Chondrocyte (in vitro differentiated cells): ENCODE results near the gene CCDC57. TPM values are rescaled to one million over a fixed set of nuclear protein-coding genes. Genes with fewer than 3 reads are reported as not detected.

ENCODE experiments used
- DNase-seq: peaks from one replicate; pipeline ENCODE4 v3.0.0; 2021; ENCODE audit warnings: mixed read lengths, low spot score
- H3K27ac Mint-ChIP-seq: one replicate; pipeline ENCODE4 v1.8.0; 2021; ENCODE audit warnings: mild to moderate bottlenecking, moderate library complexity, mixed read lengths; ENCODE audit not compliant: unreplicated experiment
- H3K27me3 Mint-ChIP-seq: 2 replicates; pipeline ENCODE4 v1.8.0; 2021; ENCODE audit warnings: low read depth, mixed read lengths
- H3K36me3 Mint-ChIP-seq: 2 replicates; pipeline ENCODE4 v1.8.0; 2021; ENCODE audit warnings: low read depth, mixed read lengths
- H3K4me1 Mint-ChIP-seq: 2 replicates; pipeline ENCODE4 v1.8.0; 2021; ENCODE audit warnings: low read depth, mild to moderate bottlenecking, mixed read lengths
- H3K4me3 Mint-ChIP-seq: one replicate; pipeline ENCODE4 v1.8.0; 2021; ENCODE audit warnings: mild to moderate bottlenecking, moderate library complexity, mixed read lengths; ENCODE audit not compliant: unreplicated experiment
- H3K9me3 Mint-ChIP-seq: 2 replicates; pipeline ENCODE4 v1.8.0; 2021; ENCODE audit warnings: low read depth, mixed read lengths
- total RNA-seq: library from RNA; stranded (reverse); gene quantifications from 3 replicates; pipeline ENCODE4 v1.2.1, GENCODE V29; 2021
- TF ChIP-seq, protein P1 (sequence below): fragments of 200-600 bp; sonication (generic); IDR thresholded peaks from 2 replicates; pipeline ENCODE4 v1.5.0; 2021; ENCODE audit warnings: antibody characterized with exemption, mild to moderate bottlenecking, moderate library complexity

The CCDC57 gene
- total RNA-seq, 1 donor from 2014 or later = 23.5 TPM

DNA sequence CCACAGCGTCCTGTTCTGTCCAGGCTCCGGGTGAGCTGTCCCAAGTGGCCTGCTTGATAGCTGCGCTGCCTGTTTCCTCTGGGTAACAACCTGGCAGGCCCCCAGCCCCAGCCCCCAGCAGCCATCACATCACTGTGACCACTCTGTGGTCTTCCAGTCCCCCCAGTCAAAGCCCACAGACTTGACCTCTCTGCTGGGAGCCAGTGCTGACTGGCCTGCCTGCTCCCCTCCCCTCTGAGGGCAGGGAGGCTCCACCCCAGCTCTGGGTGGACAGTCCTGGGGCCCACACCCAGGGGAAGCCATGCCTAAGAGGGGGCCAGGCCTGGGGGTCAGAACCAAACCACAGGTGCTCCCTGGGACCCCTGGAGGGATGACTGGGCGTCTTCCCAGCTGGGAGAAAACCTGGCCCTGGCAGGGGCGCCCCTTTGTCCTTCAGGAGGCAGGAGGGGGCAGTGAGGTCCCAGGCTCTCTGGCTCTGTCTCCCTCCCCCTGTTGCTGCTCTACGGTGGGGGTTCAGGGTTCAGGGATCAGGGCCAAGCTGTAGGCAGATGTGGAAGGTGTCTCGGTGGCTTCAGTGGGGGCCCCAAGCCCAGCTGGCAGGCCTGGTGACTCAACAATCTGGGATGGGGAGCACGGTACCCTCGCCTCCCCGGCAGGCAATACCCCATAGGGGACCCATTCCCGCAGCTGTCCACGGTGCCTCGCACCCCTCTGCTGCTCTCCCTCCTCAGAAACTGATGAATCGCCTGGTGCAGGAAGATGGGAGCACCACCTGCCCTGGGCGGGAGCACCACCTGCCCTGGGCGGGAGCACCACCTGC, 14.4 kb upstream of the CCDC57 start:
- Mint-ChIP-seq H3K4me1 (peaks cover 6% of the 10 kb centered on the region), H3K4me3 (no peak overlapping the region), H3K36me3 (no peaks in the 10 kb centered on the region), H3K27ac (no peak overlapping the region), H3K9me3 (no peaks in the 10 kb centered on the region), H3K27me3 (no peaks in the 10 kb centered on the region)
- DNase-seq = no peak
- TF ChIP-seq, protein P1, sequence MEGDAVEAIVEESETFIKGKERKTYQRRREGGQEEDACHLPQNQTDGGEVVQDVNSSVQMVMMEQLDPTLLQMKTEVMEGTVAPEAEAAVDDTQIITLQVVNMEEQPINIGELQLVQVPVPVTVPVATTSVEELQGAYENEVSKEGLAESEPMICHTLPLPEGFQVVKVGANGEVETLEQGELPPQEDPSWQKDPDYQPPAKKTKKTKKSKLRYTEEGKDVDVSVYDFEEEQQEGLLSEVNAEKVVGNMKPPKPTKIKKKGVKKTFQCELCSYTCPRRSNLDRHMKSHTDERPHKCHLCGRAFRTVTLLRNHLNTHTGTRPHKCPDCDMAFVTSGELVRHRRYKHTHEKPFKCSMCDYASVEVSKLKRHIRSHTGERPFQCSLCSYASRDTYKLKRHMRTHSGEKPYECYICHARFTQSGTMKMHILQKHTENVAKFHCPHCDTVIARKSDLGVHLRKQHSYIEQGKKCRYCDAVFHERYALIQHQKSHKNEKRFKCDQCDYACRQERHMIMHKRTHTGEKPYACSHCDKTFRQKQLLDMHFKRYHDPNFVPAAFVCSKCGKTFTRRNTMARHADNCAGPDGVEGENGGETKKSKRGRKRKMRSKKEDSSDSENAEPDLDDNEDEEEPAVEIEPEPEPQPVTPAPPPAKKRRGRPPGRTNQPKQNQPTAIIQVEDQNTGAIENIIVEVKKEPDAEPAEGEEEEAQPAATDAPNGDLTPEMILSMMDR = no peak

DNA sequence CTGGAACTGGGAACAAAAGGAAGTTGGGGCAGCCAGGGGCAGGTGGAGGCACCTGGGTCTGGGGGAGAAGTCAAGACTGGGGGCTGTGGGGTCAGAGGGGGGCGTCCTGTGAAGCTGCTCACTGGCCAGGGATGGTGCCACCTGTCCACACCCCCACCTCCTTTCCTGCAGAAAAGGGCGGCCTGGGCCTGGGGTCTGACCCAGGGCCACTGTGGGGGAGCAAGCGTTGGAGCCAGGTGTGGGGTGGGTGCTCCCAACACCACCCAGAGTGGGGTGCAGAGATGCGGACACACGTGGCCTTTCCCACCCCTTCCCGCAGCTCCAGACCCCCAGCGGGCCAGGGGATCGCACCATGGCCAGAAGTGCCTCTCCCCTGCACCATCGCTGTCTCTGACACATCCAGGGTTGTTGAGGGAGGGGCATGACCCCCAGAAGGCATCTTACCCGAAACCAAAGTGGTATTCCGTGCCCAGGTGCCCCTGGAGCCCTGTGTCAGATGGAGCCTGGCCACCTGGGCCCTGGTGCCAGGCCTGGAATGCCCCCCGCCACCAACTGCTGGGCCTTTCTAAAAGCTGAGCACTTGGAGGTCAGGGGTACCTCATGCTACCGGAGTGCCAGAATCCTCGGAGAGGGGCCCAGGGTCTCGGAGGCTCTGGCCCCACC, 13.6 kb upstream of the CCDC57 start:
- TF ChIP-seq, protein P1 = no peak
- no peak overlapping the region for H3K27ac Mint-ChIP-seq
- no peak for DNase-seq
- H3K4me3 Mint-ChIP-seq = no peak overlapping the region
- peaks cover 6% of the 10 kb centered on the region for H3K4me1 Mint-ChIP-seq
- H3K36me3 Mint-ChIP-seq = no peaks in the 10 kb centered on the region
- no peaks in the 10 kb centered on the region for H3K27me3 Mint-ChIP-seq
- H3K9me3 Mint-ChIP-seq = no peaks in the 10 kb centered on the region

- Mint-ChIP-seq H3K27ac (no peak overlapping the region), H3K4me1 (peaks cover 6% of the 10 kb centered on the region), H3K9me3 (no peaks in the 10 kb centered on the region), H3K36me3 (no peaks in the 10 kb centered on the region), H3K4me3 (no peak overlapping the region), H3K27me3 (no peaks in the 10 kb centered on the region)
- no peak for DNase-seq
- TF ChIP-seq, protein P1 = no peak
These were observed 12.9 kb upstream of the CCDC57 start for GRCh38 chr17:82225368-82226029.

GRCh38 chr17:82224666-82225065, 12.0 kb upstream of the CCDC57 start:
- Mint-ChIP-seq H3K27me3 (no peaks in the 10 kb centered on the region), H3K36me3 (no peaks in the 10 kb centered on the region), H3K9me3 (no peaks in the 10 kb centered on the region), H3K27ac (no peak overlapping the region), H3K4me1 (no peaks in the 10 kb centered on the region), H3K4me3 (no peak overlapping the region)
- DNase-seq = no peak
- TF ChIP-seq, protein P1 = no peak

DNA sequence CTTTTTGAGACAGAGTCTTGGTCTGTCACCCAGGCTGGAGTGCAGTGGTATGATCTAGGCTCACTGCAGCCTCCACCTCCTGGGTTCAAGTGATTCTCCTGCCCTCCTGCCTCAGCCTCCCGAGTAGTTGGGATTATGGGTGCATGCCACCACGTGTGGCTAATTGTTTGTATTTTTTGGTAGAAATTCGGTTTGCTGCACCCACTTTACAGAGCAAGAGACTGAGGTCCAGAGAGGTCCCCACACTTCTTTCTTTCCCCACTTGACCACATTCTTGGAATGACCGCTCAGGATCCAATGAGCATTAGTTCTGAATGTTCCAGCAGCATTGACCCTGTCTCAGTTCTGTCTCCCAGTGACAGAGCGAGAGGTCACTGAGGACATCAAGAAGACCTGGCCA, 10.9 kb upstream of the CCDC57 start:
- H3K9me3 Mint-ChIP-seq = no peaks in the 10 kb centered on the region
- no peak for DNase-seq
- H3K4me1 Mint-ChIP-seq = no peaks in the 10 kb centered on the region
- H3K36me3 Mint-ChIP-seq = no peaks in the 10 kb centered on the region
- no peak overlapping the region for H3K4me3 Mint-ChIP-seq
- TF ChIP-seq, protein P1 = no peak
- no peak overlapping the region for H3K27ac Mint-ChIP-seq
- H3K27me3 Mint-ChIP-seq = no peaks in the 10 kb centered on the region
